T-helper 2 cell treated with Interferon-gamma antibody and Interleukin-4, amounts not matched to agents 5 μg/mL and 100 μg/mL, for 36 hours (primary cell): Measurements from ENCODE around the gene GRIA4.

Experiments used
- DNase-seq: peaks from one replicate; pipeline ENCODE4 v3.0.0; 2021; ENCODE audit warnings: low spot score
- H3K27ac Mint-ChIP-seq: one replicate; pipeline ENCODE4 v1.8.0; 2021; ENCODE audit warnings: mild to moderate bottlenecking, mixed read lengths
- H3K27me3 Mint-ChIP-seq: one replicate; pipeline ENCODE4 v1.8.0; 2021; ENCODE audit warnings: low read depth, mixed read lengths
- H3K36me3 Mint-ChIP-seq: one replicate; pipeline ENCODE4 v1.8.0; 2021; ENCODE audit warnings: low read depth, mixed read lengths
- H3K4me1 Mint-ChIP-seq: one replicate; pipeline ENCODE4 v1.8.0; 2021; ENCODE audit warnings: low read depth, mixed read lengths
- H3K4me3 Mint-ChIP-seq: one replicate; pipeline ENCODE4 v1.8.0; 2022; ENCODE audit warnings: mild to moderate bottlenecking, moderate library complexity, mixed read lengths
- H3K9me3 Mint-ChIP-seq: one replicate; pipeline ENCODE4 v1.8.0; 2021; ENCODE audit warnings: mixed read lengths

GRIA4 gene

DNA sequence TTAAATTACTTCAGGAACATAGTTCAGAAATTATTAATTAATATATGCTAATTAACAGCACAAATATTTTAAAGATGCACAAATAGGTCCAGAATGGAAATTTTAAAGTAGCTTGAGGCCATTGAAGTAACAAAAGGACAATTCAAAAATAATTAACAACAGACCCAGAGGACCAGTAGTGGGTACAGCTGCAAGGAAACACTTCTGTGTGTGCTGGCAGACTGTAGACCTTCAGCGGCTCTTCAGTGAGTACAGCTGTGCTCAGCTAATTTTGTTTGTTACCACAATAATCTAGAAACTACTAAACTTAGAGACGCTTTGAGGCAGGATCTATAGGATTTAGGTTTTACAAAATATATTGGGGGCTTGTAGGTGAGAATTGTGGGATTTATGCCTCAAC is 103.8 kb downstream of the GRIA4 start:
- no peak overlapping the region for H3K4me3 Mint-ChIP-seq
- no peaks in the 10 kb centered on the region for H3K4me1 Mint-ChIP-seq
- DNase-seq: no peak
- no peaks in the 10 kb centered on the region for H3K27me3 Mint-ChIP-seq
- no peaks in the 10 kb centered on the region for H3K9me3 Mint-ChIP-seq
- no peaks in the 10 kb centered on the region for H3K36me3 Mint-ChIP-seq
- no peak overlapping the region for H3K27ac Mint-ChIP-seq

- H3K27ac Mint-ChIP-seq: no peak overlapping the region
- H3K4me3 Mint-ChIP-seq: no peak overlapping the region
- H3K27me3 Mint-ChIP-seq: no peaks in the 10 kb centered on the region
- no peaks in the 10 kb centered on the region for H3K36me3 Mint-ChIP-seq
- no peaks in the 10 kb centered on the region for H3K9me3 Mint-ChIP-seq
- no peak for DNase-seq
- H3K4me1 Mint-ChIP-seq: no peaks in the 10 kb centered on the region
Observed at GRCh38 chr11:105718641-105719040, 108.8 kb downstream of the GRIA4 start.

- H3K4me1 Mint-ChIP-seq: no peaks in the 10 kb centered on the region
- H3K27ac Mint-ChIP-seq: no peak overlapping the region
- no peak overlapping the region for H3K4me3 Mint-ChIP-seq
- H3K9me3 Mint-ChIP-seq: no peaks in the 10 kb centered on the region
- no peaks in the 10 kb centered on the region for H3K27me3 Mint-ChIP-seq
- no peak for DNase-seq
- no peaks in the 10 kb centered on the region for H3K36me3 Mint-ChIP-seq
Observed at GRCh38 chr11:105719073-105719822, 109.4 kb downstream of the GRIA4 start.

DNA sequence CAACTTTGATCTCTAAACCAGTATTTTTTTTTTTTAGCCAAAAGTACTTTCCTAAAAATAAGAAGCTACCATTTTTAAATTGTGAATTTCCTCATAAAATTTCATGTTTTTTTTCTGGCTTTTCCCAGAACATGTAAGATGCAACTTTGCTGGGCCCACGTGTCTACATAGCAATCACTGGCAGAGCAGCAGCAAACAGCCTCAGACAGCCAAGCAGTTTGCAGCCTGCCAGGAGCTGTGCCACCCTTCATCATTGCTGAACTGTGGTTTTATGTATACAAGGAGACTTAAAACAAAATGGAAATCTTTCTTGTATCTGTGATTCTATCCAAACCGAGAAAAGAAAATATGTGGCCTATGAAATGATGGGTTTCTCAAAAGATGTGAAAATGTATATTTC is 110.2 kb downstream of the GRIA4 start:
- DNase-seq: no peak
- Mint-ChIP-seq H3K27ac (no peak overlapping the region), H3K4me1 (no peaks in the 10 kb centered on the region), H3K4me3 (no peak overlapping the region), H3K27me3 (no peaks in the 10 kb centered on the region), H3K36me3 (no peaks in the 10 kb centered on the region), H3K9me3 (no peaks in the 10 kb centered on the region)

DNA sequence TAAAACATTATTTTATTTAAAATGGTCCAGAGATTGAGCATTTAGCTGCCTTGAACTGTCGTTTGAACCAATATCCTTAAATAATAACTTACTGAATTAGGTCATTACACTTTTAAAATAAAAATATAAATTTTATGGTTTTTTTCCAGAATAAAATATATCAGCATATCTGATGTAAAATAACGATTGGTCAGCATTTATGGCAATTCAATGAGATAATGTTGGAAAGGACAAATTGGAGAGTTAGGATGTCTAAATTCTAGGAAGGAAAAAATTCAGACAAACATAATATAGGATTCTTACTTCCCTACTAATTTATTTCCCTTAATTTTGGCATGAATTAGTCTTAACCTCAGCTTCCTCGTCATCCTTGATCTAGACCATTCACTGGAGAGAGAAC is 113.4 kb downstream of the GRIA4 start:
- H3K27ac Mint-ChIP-seq: no peak overlapping the region
- H3K27me3 Mint-ChIP-seq: no peaks in the 10 kb centered on the region
- H3K36me3 Mint-ChIP-seq: no peaks in the 10 kb centered on the region
- no peak overlapping the region for H3K4me3 Mint-ChIP-seq
- H3K4me1 Mint-ChIP-seq: no peaks in the 10 kb centered on the region
- no peak for DNase-seq
- peaks cover under 1% of the 10 kb centered on the region for H3K9me3 Mint-ChIP-seq

- no peaks in the 10 kb centered on the region for H3K4me1 Mint-ChIP-seq
- peaks cover 8% of the 10 kb centered on the region for H3K9me3 Mint-ChIP-seq
- DNase-seq: no peak
- H3K27me3 Mint-ChIP-seq: no peaks in the 10 kb centered on the region
- no peaks in the 10 kb centered on the region for H3K36me3 Mint-ChIP-seq
- H3K27ac Mint-ChIP-seq: no peak overlapping the region
- H3K4me3 Mint-ChIP-seq: no peak overlapping the region
Observed at GRCh38 chr11:105732611-105733010, 122.7 kb downstream of the GRIA4 start.

- H3K4me1 Mint-ChIP-seq: no peaks in the 10 kb centered on the region
- H3K27ac Mint-ChIP-seq: no peak overlapping the region
- no peak overlapping the region for H3K4me3 Mint-ChIP-seq
- H3K9me3 Mint-ChIP-seq: no peaks in the 10 kb centered on the region
- no peaks in the 10 kb centered on the region for H3K36me3 Mint-ChIP-seq
- DNase-seq: no peak
- no peaks in the 10 kb centered on the region for H3K27me3 Mint-ChIP-seq
Observed at GRCh38 chr11:105734426-105734825, 124.6 kb downstream of the GRIA4 start.

DNA sequence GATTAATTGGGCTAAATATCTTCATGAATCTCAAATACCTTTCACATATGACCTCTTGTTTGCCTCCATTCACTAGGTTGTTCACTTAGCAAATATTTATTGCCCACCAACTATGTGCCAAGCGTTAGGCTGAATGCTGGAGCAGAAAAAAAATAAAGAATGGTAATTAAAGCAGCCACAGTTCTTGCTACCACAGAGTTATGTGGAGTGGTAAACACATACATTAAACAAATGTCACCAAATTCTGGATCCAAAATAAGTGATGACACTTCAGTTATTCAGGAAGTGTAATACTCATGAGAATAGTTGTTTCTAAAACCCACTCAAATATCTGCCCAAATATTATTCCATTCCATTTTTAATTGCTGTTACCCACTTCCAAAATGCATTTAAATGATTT is 128.4 kb downstream of the GRIA4 start:
- Mint-ChIP-seq H3K36me3 (no peaks in the 10 kb centered on the region), H3K27ac (no peak overlapping the region)

GRCh38 chr11:105738986-105739795 is 129.3 kb downstream of the GRIA4 start:
- Mint-ChIP-seq H3K27ac (no peak overlapping the region), H3K27me3 (no peaks in the 10 kb centered on the region), H3K36me3 (no peaks in the 10 kb centered on the region), H3K4me3 (no peak overlapping the region), H3K9me3 (no peaks in the 10 kb centered on the region), H3K4me1 (no peaks in the 10 kb centered on the region)
- DNase-seq: no peak

More for the DNA sequence above, 128.4 kb downstream of the GRIA4 start:
- H3K27me3 Mint-ChIP-seq: no peaks in the 10 kb centered on the region
- no peak overlapping the region for H3K4me3 Mint-ChIP-seq
- DNase-seq: no peak
- H3K9me3 Mint-ChIP-seq: no peaks in the 10 kb centered on the region
- no peaks in the 10 kb centered on the region for H3K4me1 Mint-ChIP-seq

DNA sequence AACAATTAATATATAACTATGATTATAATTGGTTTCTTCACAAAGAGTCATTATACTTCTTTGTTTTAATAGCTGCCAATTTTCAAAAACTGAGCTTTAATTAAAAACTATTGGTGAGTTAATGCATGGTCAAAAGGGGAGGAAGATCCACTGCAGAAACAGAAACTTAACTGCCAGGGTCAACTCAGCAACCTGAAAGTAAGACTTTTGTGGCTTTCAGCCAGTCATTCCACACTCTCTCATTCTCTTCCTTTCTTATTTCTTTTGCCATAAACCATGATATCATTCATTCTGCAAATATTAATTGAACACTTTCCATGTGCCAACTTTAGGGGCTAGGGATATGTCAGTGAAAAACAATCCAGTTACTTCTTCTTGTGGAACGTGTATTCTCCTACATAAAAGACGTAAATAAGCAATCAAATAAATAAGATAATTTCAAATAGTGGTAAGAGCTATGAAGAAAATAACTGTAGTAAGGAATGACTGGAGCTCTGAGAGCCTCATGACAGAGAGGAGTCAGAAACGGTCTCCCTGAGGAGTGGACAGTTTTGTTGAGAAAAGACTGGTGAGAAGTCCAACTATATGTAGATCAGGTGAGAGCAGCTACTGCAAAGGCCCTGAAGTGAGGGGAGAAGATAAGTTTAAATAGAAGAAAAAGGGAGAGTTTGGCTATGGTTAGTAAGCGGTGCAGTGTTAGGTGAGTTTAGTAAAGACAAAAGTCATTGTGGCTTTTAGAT is 130.5 kb downstream of the GRIA4 start:
- Mint-ChIP-seq H3K27me3 (no peaks in the 10 kb centered on the region), H3K4me3 (no peak overlapping the region), H3K27ac (no peak overlapping the region), H3K4me1 (no peaks in the 10 kb centered on the region), H3K9me3 (no peaks in the 10 kb centered on the region), H3K36me3 (no peaks in the 10 kb centered on the region)
- DNase-seq: no peak

DNA sequence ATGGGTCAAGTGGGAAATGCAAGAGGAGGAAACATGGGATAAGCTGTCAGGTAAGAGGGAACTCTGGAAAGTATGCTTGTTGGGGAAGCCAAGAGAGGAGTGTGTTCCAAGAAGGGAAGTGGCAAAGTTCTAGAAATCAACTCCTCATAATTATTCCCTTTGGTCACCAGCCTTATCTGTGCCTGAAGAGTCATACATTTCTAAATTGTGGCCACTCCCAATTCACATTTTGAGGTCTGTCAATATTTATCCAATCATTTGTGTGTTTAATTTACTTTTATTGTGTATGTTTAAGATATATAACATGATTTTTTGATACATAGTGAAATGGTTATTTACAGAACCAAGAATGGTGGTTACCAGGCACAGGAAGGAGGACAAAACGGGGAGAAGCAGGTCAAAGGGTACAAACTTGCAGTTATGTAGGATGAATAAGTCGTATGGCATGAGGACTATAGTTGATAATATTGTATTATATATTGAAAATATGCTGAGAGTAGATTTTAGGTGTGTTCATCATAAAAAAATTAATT is 131.7 kb downstream of the GRIA4 start:
- Mint-ChIP-seq H3K4me1 (no peaks in the 10 kb centered on the region), H3K27ac (no peak overlapping the region), H3K9me3 (no peaks in the 10 kb centered on the region), H3K4me3 (no peak overlapping the region), H3K27me3 (no peaks in the 10 kb centered on the region), H3K36me3 (no peaks in the 10 kb centered on the region)
- no peak for DNase-seq

GRCh38 chr11:105754260-105754659 is 144.4 kb downstream of the GRIA4 start:
- H3K4me1 Mint-ChIP-seq: no peaks in the 10 kb centered on the region
- H3K9me3 Mint-ChIP-seq: no peaks in the 10 kb centered on the region
- no peaks in the 10 kb centered on the region for H3K27me3 Mint-ChIP-seq
- H3K4me3 Mint-ChIP-seq: no peak overlapping the region
- no peak for DNase-seq
- no peaks in the 10 kb centered on the region for H3K36me3 Mint-ChIP-seq
- no peak overlapping the region for H3K27ac Mint-ChIP-seq

- DNase-seq: no peak
- Mint-ChIP-seq H3K27ac (no peak overlapping the region), H3K36me3 (no peaks in the 10 kb centered on the region), H3K4me3 (no peak overlapping the region), H3K27me3 (no peaks in the 10 kb centered on the region), H3K4me1 (no peaks in the 10 kb centered on the region), H3K9me3 (no peaks in the 10 kb centered on the region)
Observed at GRCh38 chr11:105754716-105755115, 144.8 kb downstream of the GRIA4 start.

DNA sequence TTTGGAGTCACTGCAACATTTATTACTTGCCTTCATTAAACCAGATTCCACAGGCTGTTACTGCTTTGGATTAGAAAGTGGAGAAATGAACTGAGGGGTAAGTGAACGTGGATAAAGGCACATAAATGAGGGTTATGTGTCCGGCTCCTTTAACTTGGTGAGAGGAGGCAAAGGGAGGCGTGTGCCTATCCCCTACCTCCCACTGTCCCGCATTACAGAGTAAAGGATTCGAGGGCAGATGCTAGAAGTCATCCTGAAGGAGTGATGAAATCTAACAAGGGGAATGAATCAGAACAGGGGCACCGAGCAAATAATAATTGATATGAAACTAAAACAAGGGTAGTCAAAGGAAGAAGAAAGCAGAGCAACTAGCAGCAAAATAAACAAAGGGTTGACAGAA is 147.2 kb downstream of the GRIA4 start:
- Mint-ChIP-seq H3K4me3 (no peak overlapping the region), H3K27ac (no peak overlapping the region)
- no peak for DNase-seq

More for the DNA sequence above, 147.2 kb downstream of the GRIA4 start:
- Mint-ChIP-seq H3K27me3 (no peaks in the 10 kb centered on the region), H3K4me1 (no peaks in the 10 kb centered on the region), H3K9me3 (no peaks in the 10 kb centered on the region), H3K36me3 (no peaks in the 10 kb centered on the region)
